OCI-LY1 (cell line): Measurements from ENCODE around the gene NOTUM.

ENCODE experiments used
- H2AFZ ChIP-seq: fragments of 200-600 bp; sonication (generic), shearing (Covaris generic); 2 replicates; pipeline ENCODE4 v1.6.0; 2014; ENCODE audit warnings: antibody characterized with exemption, mild to moderate bottlenecking, low read length
- H3F3A ChIP-seq: fragments of 200-600 bp; sonication (generic), shearing (Covaris generic); 2 replicates; pipeline ENCODE4 v1.6.0; 2014; ENCODE audit warnings: mild to moderate bottlenecking, antibody characterized with exemption, low read length, moderate library complexity; ENCODE audit not compliant: insufficient read depth
- H3K27ac ChIP-seq: fragments of 200-600 bp; sonication (generic); 2 replicates; pipeline ENCODE4 v1.5.1; 2014; ENCODE audit warnings: low read length, mixed run types, mild to moderate bottlenecking, low read depth; ENCODE audit not compliant: poor library complexity, severe bottlenecking
- H3K27me3 ChIP-seq: fragments of 200-600 bp; sonication (generic); 2 replicates; pipeline ENCODE4 v1.6.0; 2014; ENCODE audit warnings: antibody characterized with exemption, mild to moderate bottlenecking, low read length, moderate library complexity; ENCODE audit not compliant: insufficient read depth
- H3K36me3 ChIP-seq: fragments of 200-600 bp; sonication (generic); 2 replicates; pipeline ENCODE4 v1.6.1; 2014; ENCODE audit warnings: mild to moderate bottlenecking, antibody characterized with exemption, low read length, moderate library complexity, mixed read lengths; ENCODE audit not compliant: insufficient read depth
- H3K4me1 ChIP-seq: fragments of 200-600 bp; sonication (generic); 2 replicates; pipeline ENCODE4 v1.5.1; 2014; ENCODE audit warnings: mild to moderate bottlenecking, low read length, moderate library complexity; ENCODE audit not compliant: insufficient read depth, severe bottlenecking
- H3K4me2 ChIP-seq: fragments of 200-600 bp; sonication (generic), shearing (Covaris generic); 2 replicates; pipeline ENCODE4 v1.6.1; 2014; ENCODE audit warnings: low read length
- H3K4me3 ChIP-seq: fragments of 200-600 bp; sonication (generic); 2 replicates; pipeline ENCODE4 v1.5.1; 2014; ENCODE audit warnings: low read length, low read depth, mild to moderate bottlenecking, mixed read lengths; ENCODE audit not compliant: poor library complexity, severe bottlenecking
- H3K79me2 ChIP-seq: fragments of 200-600 bp; shearing (Covaris generic); 2 replicates; pipeline ENCODE4 v1.6.1; 2016; ENCODE audit warnings: mixed run types, low read length, mixed read lengths; ENCODE audit not compliant: insufficient read depth
- H3K9ac ChIP-seq: fragments of 200-600 bp; sonication (generic), shearing (Covaris generic); 2 replicates; pipeline ENCODE4 v1.6.1; 2014; ENCODE audit warnings: mild to moderate bottlenecking, low read length, mixed read lengths
- H3K9me2 ChIP-seq: fragments of 200-600 bp; sonication (generic), shearing (Covaris generic); 2 replicates; pipeline ENCODE4 v1.6.1; 2014; ENCODE audit warnings: low read depth, mild to moderate bottlenecking, low read length, mixed read lengths
- H3K9me3 ChIP-seq: fragments of 200-600 bp; shearing (Covaris generic); 2 replicates; pipeline ENCODE4 v1.6.1; 2014; ENCODE audit warnings: low read length, mixed read lengths
- H4K20me1 ChIP-seq: fragments of 200-600 bp; sonication (generic), shearing (Covaris generic); 2 replicates; pipeline ENCODE4 v1.6.0; 2016; ENCODE audit warnings: mild to moderate bottlenecking, low read length; ENCODE audit not compliant: insufficient read depth
- CTCF ChIP-seq: fragments of 200-600 bp; sonication (generic), shearing (Covaris generic); IDR thresholded peaks from 2 replicates; pipeline ENCODE4 v1.5.1; 2017; ENCODE audit warnings: mild to moderate bottlenecking, antibody characterized with exemption, low read length, moderate library complexity, mixed read lengths
- EZH2 ChIP-seq: fragments of 200-600 bp; sonication (generic), shearing (Covaris generic); IDR thresholded peaks from 2 replicates; pipeline ENCODE4 v1.8.0; 2017; ENCODE audit warnings: borderline replicate concordance, mixed run types, mild to moderate bottlenecking, antibody characterized with exemption, low read length, moderate library complexity, mixed read lengths

The NOTUM gene

GRCh38 chr17:81929253-81930141 is 31.5 kb downstream of the NOTUM start:
- no peaks in the 10 kb centered on the region; the same call in 1 of the 2 replicates for H3K27me3 ChIP-seq
- TF ChIP-seq EZH2 (no peak), CTCF (no peak)
- H3K9me2 ChIP-seq = no peaks in the 10 kb centered on the region
- no peaks in the 10 kb centered on the region for H3F3A ChIP-seq
- H3K4me2 ChIP-seq = no peak overlapping the region
- peaks cover 25% of the 10 kb centered on the region for H3K4me1 ChIP-seq
- no peak overlapping the region for H3K4me3 ChIP-seq
- H2AFZ ChIP-seq = no peak overlapping the region
- H3K9me3 ChIP-seq = no peaks in the 10 kb centered on the region
- H3K36me3 ChIP-seq = no peaks in the 10 kb centered on the region
- peaks cover 18% of the 10 kb centered on the region for H3K79me2 ChIP-seq
- H4K20me1 ChIP-seq = no peaks in the 10 kb centered on the region
- H3K27ac ChIP-seq = no peak overlapping the region
- no peak overlapping the region for H3K9ac ChIP-seq

- Histone ChIP-seq H3F3A (no peaks in the 10 kb centered on the region), H3K9me3 (no peaks in the 10 kb centered on the region), H3K4me2 (peak overlapping the region; percentile 50), H3K9ac (peak overlapping the region; percentile 20; the same call in 1 of the 2 replicates), H2AFZ (no peak overlapping the region), H3K4me3 (peak overlapping the region; percentile 43), H3K27ac (no peak overlapping the region), H3K9me2 (no peaks in the 10 kb centered on the region), H3K36me3 (no peaks in the 10 kb centered on the region), H4K20me1 (no peaks in the 10 kb centered on the region), H3K79me2 (peaks cover 24% of the 10 kb centered on the region), H3K27me3 (no peaks in the 10 kb centered on the region; the same call in 1 of the 2 replicates), H3K4me1 (peaks cover 33% of the 10 kb centered on the region)
- TF ChIP-seq EZH2 = no peak
- TF ChIP-seq CTCF = no peak
These were observed 32.3 kb downstream of the NOTUM start for GRCh38 chr17:81928544-81929252.

GRCh38 chr17:81927653-81928543 is 33.1 kb downstream of the NOTUM start, which contains the start of gene MAFG:
Gene MAFG (minus strand): TSS chr17:81927735. CDS start chr17:81923185, 4,550 bp downstream.
- Histone ChIP-seq H3K9ac (peak within 1 kb of the TSS; percentile 90), H3K9me3 (no peaks in the 10 kb centered on the region), H3F3A (no peaks in the 10 kb centered on the region), H3K9me2 (no peaks in the 10 kb centered on the region), H3K27me3 (no peaks in the 10 kb centered on the region), H3K27ac (peak within 1 kb of the TSS; percentile 74), H3K4me2 (peak within 1 kb of the TSS; percentile 79), H3K4me3 (peak within 1 kb of the TSS; percentile 86), H3K79me2 (peaks cover 24% of the 10 kb centered on the region), H4K20me1 (no peaks in the 10 kb centered on the region), H3K4me1 (peaks cover 36% of the 10 kb centered on the region), H3K36me3 (no peaks in the 10 kb centered on the region), H2AFZ (no peak within 1 kb of the TSS)
- TF ChIP-seq EZH2 (no peak), CTCF (peak; percentile 65)
